Measurements from ENCODE around the gene HEATR3. TPM values are rescaled to one million over a fixed set of nuclear protein-coding genes. Genes with fewer than 3 reads are reported as not detected.

The HEATR3 gene
- total and polyA plus RNA-seq, 2 experiments from 2014 or later, result 7.5 to 29.9 TPM

DNA sequence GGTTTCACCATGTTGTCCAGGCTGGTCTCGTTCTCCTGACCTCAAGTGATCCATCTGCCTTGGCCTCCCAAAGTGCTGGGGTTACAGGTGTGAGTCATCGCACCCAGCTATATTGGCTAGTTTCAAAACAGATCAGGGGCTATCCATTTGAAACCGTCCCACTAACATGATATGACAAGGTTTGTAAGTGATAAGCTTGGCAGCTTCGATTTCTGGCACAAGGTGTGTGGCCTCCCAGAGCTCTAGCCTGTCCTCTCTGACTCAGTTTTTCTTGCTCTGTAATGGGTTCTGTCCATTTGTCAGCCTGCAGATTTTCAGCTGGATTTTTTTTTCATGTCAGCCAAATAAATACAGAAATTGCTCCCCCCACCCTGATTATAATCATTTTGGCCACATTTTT, 55.5 kb downstream of the HEATR3 start:
- Mint-ChIP-seq H3K4me1 (peaks cover 8% of the 10 kb centered on the region), H3K9me3 (no peaks in the 10 kb centered on the region), H3K27ac (no peak overlapping the region), H3K36me3 (ENCODE audit: low read depth) (no peaks in the 10 kb centered on the region), H3K27me3 (ENCODE audit: insufficient read depth, low read depth, poor library complexity) (no peaks in the 10 kb centered on the region), H3K4me3 (no peak overlapping the region)
- no peaks in the 10 kb centered on the region for H3K36me3 ChIP-seq (ENCODE audit: insufficient read depth)
- no peaks in the 10 kb centered on the region for H4K20me1 ChIP-seq (replicated peaks; ENCODE audit: insufficient read depth)
- no peaks in the 10 kb centered on the region for H3K79me2 ChIP-seq (replicated peaks; ENCODE audit: insufficient read depth)
- H3K27ac ChIP-seq (ENCODE audit: low read depth), result no peak overlapping the region
- no peak overlapping the region for H3K4me2 ChIP-seq
- TF ChIP-seq, protein P1, sequence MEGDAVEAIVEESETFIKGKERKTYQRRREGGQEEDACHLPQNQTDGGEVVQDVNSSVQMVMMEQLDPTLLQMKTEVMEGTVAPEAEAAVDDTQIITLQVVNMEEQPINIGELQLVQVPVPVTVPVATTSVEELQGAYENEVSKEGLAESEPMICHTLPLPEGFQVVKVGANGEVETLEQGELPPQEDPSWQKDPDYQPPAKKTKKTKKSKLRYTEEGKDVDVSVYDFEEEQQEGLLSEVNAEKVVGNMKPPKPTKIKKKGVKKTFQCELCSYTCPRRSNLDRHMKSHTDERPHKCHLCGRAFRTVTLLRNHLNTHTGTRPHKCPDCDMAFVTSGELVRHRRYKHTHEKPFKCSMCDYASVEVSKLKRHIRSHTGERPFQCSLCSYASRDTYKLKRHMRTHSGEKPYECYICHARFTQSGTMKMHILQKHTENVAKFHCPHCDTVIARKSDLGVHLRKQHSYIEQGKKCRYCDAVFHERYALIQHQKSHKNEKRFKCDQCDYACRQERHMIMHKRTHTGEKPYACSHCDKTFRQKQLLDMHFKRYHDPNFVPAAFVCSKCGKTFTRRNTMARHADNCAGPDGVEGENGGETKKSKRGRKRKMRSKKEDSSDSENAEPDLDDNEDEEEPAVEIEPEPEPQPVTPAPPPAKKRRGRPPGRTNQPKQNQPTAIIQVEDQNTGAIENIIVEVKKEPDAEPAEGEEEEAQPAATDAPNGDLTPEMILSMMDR (conservative IDR thresholded peaks at IDR 0.05; ENCODE audit: low read depth in 2 of 2), result no peak
- TF ChIP-seq POLR2AphosphoS5 (IDR thresholded peaks at IDR 0.05; ENCODE audit: low read depth), result no peak
- no peak for TF ChIP-seq STAT1 (IDR thresholded peaks at IDR 0.05; ENCODE audit: unreplicated experiment)
- no peak overlapping the region for H2AFZ ChIP-seq
- H3K9me2 ChIP-seq (ENCODE audit: insufficient read depth), result no peaks in the 10 kb centered on the region
- H3K4me1 ChIP-seq (ENCODE audit: insufficient read depth), result peaks cover 8% of the 10 kb centered on the region; the same call in 1 of the 2 replicates
- no peaks in the 10 kb centered on the region for H3F3A ChIP-seq (replicated peaks; ENCODE audit: low read depth)
- no peaks in the 10 kb centered on the region for H3K27me3 ChIP-seq (ENCODE audit: insufficient read depth)
- DNase-seq (ENCODE audit: low spot score) (no peak), ATAC-seq (no peak)
- H3K4me3 ChIP-seq, result no peak overlapping the region

DNA sequence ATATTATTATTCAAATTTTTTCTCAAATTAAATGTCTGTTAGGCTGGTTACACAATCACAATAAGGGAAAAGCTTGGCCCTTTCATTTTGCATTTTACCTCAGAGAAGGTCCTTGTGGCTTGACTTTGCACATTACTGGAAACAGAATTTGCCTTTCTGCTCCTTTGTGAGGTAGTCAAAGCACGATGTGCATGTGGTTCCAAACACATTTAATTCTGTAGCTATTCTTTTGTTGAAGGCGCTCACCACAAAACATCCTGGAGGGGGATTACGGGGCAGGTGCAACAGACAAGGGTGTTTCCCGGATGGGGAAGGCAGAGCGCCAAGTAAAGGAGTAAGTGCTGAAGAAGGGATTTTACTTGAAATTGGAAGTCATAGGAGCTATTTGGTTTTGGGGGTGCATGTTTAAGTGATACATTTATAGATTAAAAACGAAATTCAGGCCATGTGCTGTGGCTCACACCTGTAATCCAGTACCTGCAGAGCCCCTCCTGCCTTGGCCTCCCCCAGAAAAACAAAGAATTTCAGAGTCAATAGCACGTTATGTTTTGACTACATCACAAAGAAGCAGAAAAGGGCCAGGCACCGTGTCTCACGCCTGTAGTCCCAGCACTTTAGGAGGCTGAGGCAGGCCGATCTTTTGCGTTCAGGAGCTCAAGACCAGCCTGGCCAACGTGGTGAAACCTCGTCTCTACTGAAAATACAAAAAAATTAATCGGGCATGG, 56.1 kb downstream of the HEATR3 start:
- Mint-ChIP-seq H3K27me3 (ENCODE audit: insufficient read depth, low read depth, poor library complexity) (no peaks in the 10 kb centered on the region), H3K4me1 (peaks cover 8% of the 10 kb centered on the region), H3K36me3 (ENCODE audit: low read depth) (no peaks in the 10 kb centered on the region), H3K4me3 (no peak overlapping the region), H3K27ac (no peak overlapping the region), H3K9me3 (no peaks in the 10 kb centered on the region)
- DNase-seq (ENCODE audit: low spot score) (peak; percentile 41), ATAC-seq (peak; percentile 50; the same call in 2 of the 3 replicates)
- Histone ChIP-seq H3K4me1 (ENCODE audit: insufficient read depth) (peaks cover 8% of the 10 kb centered on the region; the same call in 1 of the 2 replicates), H3F3A (replicated peaks; ENCODE audit: low read depth) (no peaks in the 10 kb centered on the region), H4K20me1 (replicated peaks; ENCODE audit: insufficient read depth) (no peaks in the 10 kb centered on the region), H3K79me2 (replicated peaks; ENCODE audit: insufficient read depth) (no peaks in the 10 kb centered on the region), H3K27me3 (ENCODE audit: insufficient read depth) (no peaks in the 10 kb centered on the region), H2AFZ (peak overlapping the region; percentile 14), H3K9me2 (ENCODE audit: insufficient read depth) (no peaks in the 10 kb centered on the region), H3K36me3 (ENCODE audit: insufficient read depth) (no peaks in the 10 kb centered on the region), H3K27ac (ENCODE audit: low read depth) (no peak overlapping the region), H3K4me2 (no peak overlapping the region), H3K4me3 (no peak overlapping the region)
- TF ChIP-seq POLR2AphosphoS5 (IDR thresholded peaks at IDR 0.05; ENCODE audit: low read depth) (no peak), NANOG (IDR thresholded peaks at IDR 0.05; ENCODE audit: borderline replicate concordance) (no peak), EZH2phosphoT487 (IDR thresholded peaks at IDR 0.05; ENCODE audit: unreplicated experiment) (no peak), ZNF114 (CRISPR knock-in tag; IDR thresholded peaks at IDR 0.05) (no peak), JUNB (IDR thresholded peaks at IDR 0.05; ENCODE audit: unreplicated experiment) (no peak), ZNF331 (CRISPR knock-in tag; IDR thresholded peaks at IDR 0.05; ENCODE audit: low read depth) (no peak), STAT1 (IDR thresholded peaks at IDR 0.05; ENCODE audit: unreplicated experiment) (no peak), CREB1 (CRISPR knock-in tag; IDR thresholded peaks at IDR 0.05; ENCODE audit: low read depth) (no peak), EZH2 (IDR thresholded peaks at IDR 0.05; ENCODE audit: low read depth, unreplicated experiment) (no peak)
- TF ChIP-seq, protein P2, sequence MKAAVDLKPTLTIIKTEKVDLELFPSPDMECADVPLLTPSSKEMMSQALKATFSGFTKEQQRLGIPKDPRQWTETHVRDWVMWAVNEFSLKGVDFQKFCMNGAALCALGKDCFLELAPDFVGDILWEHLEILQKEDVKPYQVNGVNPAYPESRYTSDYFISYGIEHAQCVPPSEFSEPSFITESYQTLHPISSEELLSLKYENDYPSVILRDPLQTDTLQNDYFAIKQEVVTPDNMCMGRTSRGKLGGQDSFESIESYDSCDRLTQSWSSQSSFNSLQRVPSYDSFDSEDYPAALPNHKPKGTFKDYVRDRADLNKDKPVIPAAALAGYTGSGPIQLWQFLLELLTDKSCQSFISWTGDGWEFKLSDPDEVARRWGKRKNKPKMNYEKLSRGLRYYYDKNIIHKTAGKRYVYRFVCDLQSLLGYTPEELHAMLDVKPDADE (IDR thresholded peaks at IDR 0.05), result no peak
- TF ChIP-seq, protein P1 (conservative IDR thresholded peaks at IDR 0.05; ENCODE audit: low read depth in 2 of 2), result no peak
